HG02852 (cell line): ENCODE results near the gene HEBP2.
A peak's percentile ranks its signal among the peaks of the same experiment; 100 is the strongest.

ENCODE experiments used
- ATAC-seq: cut with Tn5 transposase; IDR thresholded peaks from one replicate; pipeline ENCODE4 v1.9.1; 2021; ENCODE audit warnings: mild to moderate bottlenecking, moderate library complexity; ENCODE audit not compliant: unreplicated experiment

HEBP2 gene

DNA sequence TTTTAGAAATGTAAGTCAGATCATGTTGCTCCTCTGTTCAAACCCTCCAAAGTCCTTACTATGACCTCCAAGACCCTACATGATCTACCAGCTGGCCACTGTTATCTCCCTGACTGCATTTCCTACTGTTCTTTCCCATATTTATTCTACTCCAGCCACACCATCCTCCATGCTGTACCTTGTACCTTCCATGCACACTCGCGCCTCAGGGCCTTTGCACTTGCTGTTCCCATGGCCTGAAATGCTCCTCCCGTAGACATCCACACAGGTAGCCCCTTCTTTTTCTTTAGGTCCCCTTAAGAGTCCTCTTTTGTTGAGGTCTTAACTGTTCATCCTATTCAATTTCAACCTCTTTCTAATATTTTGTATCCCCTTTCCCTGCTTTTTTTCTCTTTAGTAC is 47.0 kb downstream of the HEBP2 start:
- ATAC-seq, result no peak

DNA sequence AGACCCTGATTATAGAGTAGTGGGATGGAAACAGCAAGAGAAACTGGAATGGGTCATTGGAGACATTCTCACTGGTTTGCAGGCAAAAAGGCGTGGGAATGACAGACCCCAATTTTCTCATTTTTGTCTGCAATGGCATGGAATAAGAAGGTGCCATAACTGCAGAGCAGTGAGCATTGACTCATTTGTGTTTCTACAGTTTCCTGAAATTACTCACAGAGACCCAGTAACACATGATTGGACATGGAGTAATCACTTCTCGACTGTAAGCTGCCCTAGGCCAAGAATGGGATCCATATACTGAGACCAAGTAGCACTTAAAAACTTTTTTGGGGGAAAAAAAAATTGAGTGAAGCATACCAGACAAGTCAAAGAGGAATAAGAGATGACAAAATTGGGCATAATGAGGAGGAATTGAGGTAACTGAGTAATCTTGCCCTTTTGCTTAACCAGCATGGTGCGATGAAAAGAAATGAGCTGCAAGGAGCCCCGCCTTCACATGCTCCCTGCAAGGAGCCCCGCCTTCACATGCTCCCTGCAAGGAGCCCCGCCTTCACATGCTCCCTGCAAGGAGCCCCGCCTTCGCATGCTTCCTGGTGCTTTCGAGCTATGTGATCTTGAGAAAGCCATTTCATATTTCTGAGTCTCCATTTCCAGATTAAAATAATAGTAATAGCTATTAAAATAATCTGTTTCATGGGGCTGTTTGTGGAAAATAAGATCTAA is 51.1 kb downstream of the HEBP2 start:
- peak; percentile 68 for ATAC-seq

DNA sequence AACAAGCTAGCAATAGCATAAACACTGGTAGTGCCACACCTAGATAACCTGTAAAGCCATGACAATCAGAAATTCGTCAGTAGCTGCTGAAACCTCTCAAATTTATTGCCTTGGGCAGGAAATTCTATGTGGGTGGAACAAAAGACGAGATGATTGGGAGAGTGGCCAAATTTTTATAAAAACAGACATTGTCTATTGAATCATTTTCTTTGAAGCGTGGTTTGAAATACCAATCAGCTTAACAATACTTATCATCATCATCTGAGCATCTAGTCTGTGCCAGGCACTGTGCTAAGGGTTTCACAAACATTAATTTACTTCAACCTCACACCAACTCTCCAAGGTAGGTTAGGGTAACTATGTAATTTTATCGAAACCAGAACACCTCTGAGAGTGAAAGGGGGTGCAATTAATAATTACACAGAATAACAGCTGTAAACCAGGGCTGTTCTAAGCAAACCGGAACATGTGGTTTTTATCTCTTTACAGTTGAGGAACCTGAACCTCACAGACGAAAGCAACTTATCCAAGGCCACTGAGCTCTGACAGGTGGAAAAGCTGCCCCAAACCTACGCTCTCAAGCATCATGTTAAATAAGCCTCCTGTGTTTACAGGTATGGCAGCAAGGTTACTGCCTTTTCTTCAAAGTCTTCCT is 51.9 kb downstream of the HEBP2 start:
- ATAC-seq, result peak; percentile 81

DNA sequence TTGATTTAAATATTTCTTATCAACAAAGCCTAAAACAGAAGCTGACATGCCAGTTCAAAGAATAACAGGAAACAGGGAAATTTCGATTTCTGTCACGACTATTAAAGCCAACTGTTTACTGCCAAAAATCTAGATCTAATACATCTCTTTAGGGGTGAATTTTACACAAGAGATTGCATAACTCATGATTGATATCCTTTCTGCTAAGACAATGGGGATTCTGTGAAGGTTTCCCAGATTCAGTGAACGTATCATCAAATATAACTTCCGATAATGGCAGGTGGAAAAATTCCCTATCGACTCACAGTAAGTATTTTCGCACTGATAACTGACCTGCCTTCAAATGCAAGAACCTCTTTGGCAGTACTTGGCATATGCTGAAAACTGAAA is 52.4 kb downstream of the HEBP2 start:
- no peak for ATAC-seq

DNA sequence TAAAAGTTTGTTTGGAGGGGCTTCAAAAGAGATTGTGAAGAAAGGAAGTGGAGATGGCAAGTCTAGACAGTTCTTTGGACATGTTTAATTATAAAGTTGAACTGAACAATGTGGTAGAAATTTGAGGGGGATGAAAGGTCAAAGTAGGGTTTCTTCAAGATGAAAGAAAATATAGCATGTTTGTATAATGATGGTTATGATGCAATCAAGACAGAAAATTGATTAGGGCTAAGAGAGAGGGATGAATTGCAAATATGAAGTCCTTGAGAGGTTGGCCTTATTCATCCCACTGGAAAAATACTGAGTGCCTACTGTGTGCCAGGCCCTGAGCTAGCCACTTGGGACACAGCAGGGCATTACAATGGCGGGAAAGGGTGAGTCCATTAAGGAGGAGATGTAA is 57.6 kb downstream of the HEBP2 start:
- no peak for ATAC-seq

DNA sequence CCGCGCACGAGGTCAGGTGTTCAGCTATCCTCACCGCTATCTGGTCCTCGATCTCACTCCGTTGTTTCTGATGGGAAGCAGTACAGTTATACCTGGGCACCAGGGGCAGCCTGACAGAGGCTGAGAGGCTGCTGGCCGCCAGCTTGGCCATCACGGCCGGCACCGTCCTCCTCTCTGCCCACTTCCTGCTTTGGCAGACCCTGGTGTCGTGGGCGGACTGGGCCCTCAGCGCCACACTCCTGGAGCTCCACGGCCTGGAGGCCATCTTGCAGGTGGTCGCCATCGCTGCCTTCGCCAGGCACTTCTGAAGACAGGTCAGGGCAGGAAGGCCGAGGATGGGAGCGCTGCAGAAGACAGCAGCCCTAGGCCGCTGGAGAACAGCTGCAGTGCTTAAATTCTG is 60.1 kb downstream of the HEBP2 start:
- no peak for ATAC-seq

DNA sequence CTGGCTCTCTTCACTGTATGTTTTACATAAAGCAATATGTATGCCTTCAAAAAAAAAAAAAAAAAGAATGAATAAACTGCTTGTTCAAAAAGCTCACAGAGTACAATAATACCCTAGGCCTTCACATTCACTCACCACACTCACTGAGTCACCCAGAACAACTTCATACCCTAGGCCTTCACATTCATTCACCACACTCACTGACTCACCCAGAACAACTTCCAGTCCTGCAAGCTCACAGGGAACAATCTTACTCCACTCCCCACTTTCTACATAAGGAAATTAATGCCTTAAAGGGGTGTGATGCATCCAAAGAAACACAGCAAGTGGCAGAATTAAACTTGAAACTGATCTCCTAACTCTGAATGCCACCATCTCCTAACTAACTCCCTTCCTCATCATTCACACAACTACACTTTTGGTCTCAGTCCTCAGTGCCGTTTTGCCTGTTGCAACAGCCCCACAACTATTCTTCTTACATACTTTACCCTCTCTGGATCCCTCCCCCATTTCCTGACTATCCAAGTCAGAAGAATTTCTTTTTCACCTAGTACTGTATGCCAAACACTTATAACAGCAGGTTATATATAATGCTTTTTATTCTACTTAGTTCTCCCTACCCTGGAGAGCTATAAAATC is 61.1 kb downstream of the HEBP2 start:
- no peak for ATAC-seq

DNA sequence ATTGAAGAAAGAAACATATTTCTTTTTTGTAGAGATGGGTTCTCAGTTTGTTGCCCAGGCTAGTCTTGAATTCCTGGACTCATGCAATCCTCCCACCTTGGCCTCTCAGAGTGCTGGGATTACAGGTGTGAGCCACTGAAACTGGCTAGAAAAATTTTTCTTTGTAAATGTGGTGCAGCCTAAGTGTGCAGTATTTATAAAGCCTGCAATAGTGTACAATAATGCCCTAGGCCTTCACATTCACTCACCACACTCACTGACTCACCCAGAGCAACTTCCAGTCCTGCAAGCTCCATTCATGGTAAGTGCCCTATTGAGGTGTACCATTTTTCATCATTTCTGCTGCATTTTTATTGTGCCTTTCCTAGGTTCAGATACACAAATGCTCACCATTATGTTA is 63.9 kb downstream of the HEBP2 start:
- no peak for ATAC-seq

DNA sequence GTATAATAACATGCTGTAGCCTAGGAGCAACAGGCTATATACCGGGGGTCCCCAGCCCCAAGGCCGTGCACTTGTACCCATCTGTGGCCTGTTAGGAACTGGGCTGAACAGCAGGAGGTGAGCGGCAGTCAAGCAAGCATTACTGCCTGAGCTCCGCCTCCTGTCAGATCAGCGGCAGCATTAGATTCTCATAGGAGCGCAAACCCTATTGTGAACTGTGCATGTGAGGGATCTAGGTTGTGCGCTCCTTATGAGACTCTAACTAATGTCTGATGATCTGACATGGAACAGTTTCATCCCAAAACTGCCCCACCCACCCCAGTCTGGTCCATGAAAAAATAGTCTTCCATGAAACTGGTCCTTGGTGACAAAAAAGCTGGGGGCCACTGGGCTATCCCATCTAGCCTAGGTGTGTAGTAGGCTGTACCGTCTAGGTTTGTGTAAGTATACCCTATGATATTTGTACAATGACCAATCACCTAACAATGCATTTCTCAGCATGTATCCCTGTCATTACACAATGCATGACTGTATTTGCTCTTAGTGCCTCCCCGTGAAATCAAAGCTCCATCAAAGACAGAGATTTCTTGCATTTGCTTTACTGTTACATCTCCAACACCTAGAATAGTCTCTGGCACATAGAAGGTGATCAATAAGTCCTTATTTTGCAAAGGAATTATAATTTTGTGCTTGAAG is 64.4 kb downstream of the HEBP2 start:
- ATAC-seq, result no peak
